IMR-90 (cell line): Measurements from ENCODE around the gene DNMT3A. TPM values are rescaled to one million over a fixed set of nuclear protein-coding genes. Genes with fewer than 3 reads are reported as not detected.
A peak's percentile ranks its signal among the peaks of the same experiment; 100 is the strongest.

Experiments
- ATAC-seq: fragments of 200-7000 bp; cut with Tn5 transposase; 2 replicates; pipeline ENCODE4 v1.9.1; 2020; ENCODE audit warnings: low read depth, mild to moderate bottlenecking, moderate library complexity
- BruUV-seq: library from RNA; stranded (reverse); fragments of 400-500 nt; replicated peaks from 2 replicates; lab custom pipeline; 2021; lab: Mats Ljungman, UMichigan
- CTCF ChIA-PET: fragments of 300-600 bp; formaldehyde crosslinking; extraction: SDS; loops from one replicate; lab custom pipeline; 2021; ENCODE audit warnings: antibody characterized with exemption; lab: Yijun Ruan, JAX
- POLR2A ChIA-PET: fragments of 300-600 bp; sonication (Branson Sonifier 250); formaldehyde crosslinking; loops from one replicate; lab custom pipeline; 2022; ENCODE audit warnings: antibody characterized with exemption; ENCODE audit not compliant: unreplicated experiment; lab: Charles Lee
- DNase-seq: peaks from one replicate; pipeline ENCODE4 v3.0.0; 2013
- H2AFZ ChIP-seq: replicated peaks from 2 replicates; pipeline ENCODE3; 2013; ENCODE audit warnings: low read length, mild to moderate bottlenecking; ENCODE audit not compliant: poor library complexity
- H2AK5ac ChIP-seq: 2 replicates; pipeline ENCODE4 v1.6.1; 2013; ENCODE audit warnings: low read depth, low read length, inconsistent platforms
- H2AK9ac ChIP-seq: replicated peaks from 2 replicates; pipeline ENCODE3; 2013; ENCODE audit warnings: mild to moderate bottlenecking, low read depth, low read length, moderate library complexity; ENCODE audit not compliant: poor library complexity
- H2BK120ac ChIP-seq: 2 replicates; pipeline ENCODE4 v1.6.1; 2013; ENCODE audit warnings: low read depth, low read length, inconsistent platforms
- H2BK15ac ChIP-seq: 3 replicates; pipeline ENCODE4 v1.6.1; 2013; ENCODE audit warnings: low read depth, low read length, inconsistent platforms
- H2BK20ac ChIP-seq: 2 replicates; pipeline ENCODE4 v1.6.1; 2013; ENCODE audit warnings: low read depth, mild to moderate bottlenecking, inconsistent platforms, low read length, moderate library complexity
- H2BK5ac ChIP-seq: 2 replicates; pipeline ENCODE4 v1.6.1; 2013; ENCODE audit warnings: mild to moderate bottlenecking, low read depth, low read length, inconsistent platforms; ENCODE audit not compliant: poor library complexity, severe bottlenecking
- H3K14ac ChIP-seq: replicated peaks from 2 replicates; pipeline ENCODE4 v1.6.1; 2013; ENCODE audit warnings: low read depth, low read length, inconsistent platforms
- H3K18ac ChIP-seq: 2 replicates; pipeline ENCODE4 v1.6.1; 2013; ENCODE audit warnings: low read depth, low read length, control low read depth
- H3K23ac ChIP-seq: 2 replicates; pipeline ENCODE4 v1.6.1; 2013; ENCODE audit warnings: low read depth, low read length, inconsistent platforms
- H3K27ac ChIP-seq: 2 replicates; pipeline ENCODE4 v1.5.1; 2013; ENCODE audit warnings: mild to moderate bottlenecking, control low read depth, low read length; ENCODE audit not compliant: insufficient read depth
- H3K27me3 ChIP-seq: 2 replicates; pipeline ENCODE4 v1.6.1; 2013; ENCODE audit warnings: low read length; ENCODE audit not compliant: control insufficient read depth, insufficient read depth
- H3K36me3 ChIP-seq: 2 replicates; pipeline ENCODE4 v1.6.1; 2013; ENCODE audit warnings: low read length, mixed read lengths; ENCODE audit not compliant: control insufficient read depth, insufficient read depth
- H3K4ac ChIP-seq: 2 replicates; pipeline ENCODE4 v1.6.1; 2013; ENCODE audit warnings: low read depth, low read length, inconsistent platforms
- H3K4me1 ChIP-seq: 2 replicates; pipeline ENCODE4 v1.6.1; 2013; ENCODE audit warnings: low read length, mixed read lengths; ENCODE audit not compliant: control insufficient read depth, insufficient read depth
- H3K4me2 ChIP-seq: 2 replicates; pipeline ENCODE4 v1.6.1; 2013; ENCODE audit warnings: low read depth, mild to moderate bottlenecking, control low read depth, low read length, moderate library complexity
- H3K4me3 ChIP-seq: 2 replicates; pipeline ENCODE4 v1.5.1; 2013; ENCODE audit warnings: low read depth, mild to moderate bottlenecking, control low read depth, low read length, moderate library complexity; ENCODE audit not compliant: insufficient read depth
- H3K56ac ChIP-seq: 2 replicates; pipeline ENCODE4 v1.6.1; 2013; ENCODE audit warnings: low read length, inconsistent platforms; ENCODE audit not compliant: insufficient read depth; ENCODE audit errors: extremely low read depth
- H3K79me1 ChIP-seq, 2 experiments: 2 replicates each; pipeline ENCODE4 v1.6.1; 2013; ENCODE audit warnings: low read length in 2 of 2, inconsistent platforms in 1 of 2, low read depth in 1 of 2
- H3K9ac ChIP-seq: 2 replicates; pipeline ENCODE4 v1.6.1; 2013; ENCODE audit warnings: low read depth, low read length, control low read depth
- H3K9me1 ChIP-seq: 2 replicates; pipeline ENCODE4 v1.6.1; 2013; ENCODE audit warnings: low read length, inconsistent platforms; ENCODE audit not compliant: insufficient read depth
- H3K9me3 ChIP-seq: 2 replicates; pipeline ENCODE4 v1.6.1; 2013; ENCODE audit warnings: low read length; ENCODE audit not compliant: control insufficient read depth, insufficient read depth
- H4K20me1 ChIP-seq: 2 replicates; pipeline ENCODE4 v1.6.1; 2013; ENCODE audit warnings: low read length, inconsistent platforms; ENCODE audit not compliant: insufficient read depth
- H4K5ac ChIP-seq: 2 replicates; pipeline ENCODE4 v1.6.1; 2013; ENCODE audit warnings: mild to moderate bottlenecking, low read depth, low read length, control low read depth
- H4K8ac ChIP-seq, 2 experiments: 2 replicates each; pipeline ENCODE4 v1.6.1; 2013; ENCODE audit warnings: low read depth in 2 of 2, low read length in 2 of 2, control low read depth in 1 of 2, inconsistent platforms in 1 of 2
- H4K91ac ChIP-seq: 2 replicates; pipeline ENCODE4 v1.6.1; 2013; ENCODE audit warnings: low read depth, low read length, inconsistent platforms; ENCODE audit not compliant: insufficient read depth
- CEBPB ChIP-seq: IDR thresholded peaks from 2 replicates; pipeline ENCODE4 v1.6.1; 2012; ENCODE audit warnings: low read depth, low read length, improper control_type of control experiment
- CHD1 ChIP-seq: IDR thresholded peaks from 2 replicates; pipeline ENCODE4 v1.6.1; 2012; ENCODE audit warnings: low read depth, low read length, improper control_type of control experiment
- MAFK ChIP-seq: IDR thresholded peaks from 2 replicates; pipeline ENCODE4 v1.6.1; 2012; ENCODE audit warnings: low read depth, low read length, improper control_type of control experiment
- MAZ ChIP-seq: IDR thresholded peaks from 2 replicates; pipeline ENCODE4 v1.6.1; 2012; ENCODE audit warnings: low read depth, mild to moderate bottlenecking, low read length, improper control_type of control experiment, moderate library complexity, borderline replicate concordance
- MXI1 ChIP-seq: IDR thresholded peaks from 2 replicates; pipeline ENCODE4 v1.6.1; 2012; ENCODE audit warnings: low read depth, mild to moderate bottlenecking, low read length, moderate library complexity, borderline replicate concordance
- NFE2L2 ChIP-seq: fragments of 150-350 bp; IDR thresholded peaks from 2 replicates; pipeline ENCODE4 v1.6.1; 2016; ENCODE audit warnings: low read depth, mild to moderate bottlenecking, low read length
- POLR2A ChIP-seq: IDR thresholded peaks from 2 replicates; pipeline ENCODE4 v1.6.1; 2012; ENCODE audit warnings: mild to moderate bottlenecking, low read depth, low read length
- RCOR1 ChIP-seq: IDR thresholded peaks from 2 replicates; pipeline ENCODE4 v1.6.1; 2012; ENCODE audit warnings: mild to moderate bottlenecking, low read length, improper control_type of control experiment; ENCODE audit not compliant: insufficient replicate concordance
- RFX5 ChIP-seq: IDR thresholded peaks from 2 replicates; pipeline ENCODE4 v1.8.0; 2012; ENCODE audit warnings: low read depth, mild to moderate bottlenecking, low read length, moderate library complexity
- SMC3 ChIP-seq: fragments of 150-350 bp; IDR thresholded peaks from 2 replicates; pipeline ENCODE4 v1.6.1; 2016; ENCODE audit warnings: low read depth, mild to moderate bottlenecking, antibody characterized with exemption, low read length, moderate library complexity
- WGBS, 2 experiments: methylation state at CpG; one replicate each; pipeline versions ENCODE4 v1.1.5 to v1.1.7; 2013; ENCODE audit warnings: missing lambda C conversion rate in 2 of 2; ENCODE audit not compliant: insufficient read length in 1 of 2; ENCODE audit errors: extremely low coverage in 2 of 2; 5-methylcytosine and 5-hydroxymethylcytosine counted together
- dilution Hi-C: fragments of 300-500 bp; cut with HindIII; formaldehyde crosslinking; loops from one replicate; pipeline ENCODE4 v1.14.3; 2018; ENCODE audit warnings: low sequenced_read_pairs; ENCODE audit not compliant: unreplicated experiment
- in situ Hi-C: fragments of 300-500 bp; cut with MboI; formaldehyde crosslinking; loops from 3 replicates; pipeline ENCODE4 v1.14.3; 2019; ENCODE audit warnings: low sequenced_read_pairs, inconsistent platforms, mixed read lengths
- intact Hi-C: fragments of 100-400 bp; cut with micrococcal nuclease; formaldehyde crosslinking; loops from 2 replicates; pipeline ENCODE4 v1.10.0; 2022
- polyA plus RNA-seq, 3 experiments: library from polyadenylated mRNA; depleted of rRNA; stranded (reverse); fragments of >200 nt; gene quantifications; 2 replicates each; pipeline ENCODE4 v1.2.3, GENCODE V29; 2012; ENCODE audit warnings: low replicate concordance in 1 of 3
- total RNA-seq: library from RNA; depleted of rRNA; stranded (reverse); fragments of >200 nt; gene quantifications from 2 replicates; pipeline ENCODE4 v1.2.3, GENCODE V29; 2012
- TF ChIP-seq, protein P1 (sequence below): fragments of 150-350 bp; IDR thresholded peaks from 2 replicates; pipeline ENCODE4 v1.6.1; 2016; ENCODE audit warnings: low read depth, mild to moderate bottlenecking, low read length, moderate library complexity, borderline replicate concordance
- TF ChIP-seq, protein P2 (sequence below): conservative IDR thresholded peaks from 2 replicates; pipeline ENCODE4 v1.5.1; 2012; ENCODE audit warnings: mild to moderate bottlenecking, low read depth, low read length, improper control_type of control experiment
- TF ChIP-seq, protein P3 (sequence below): fragments of 150-350 bp; IDR thresholded peaks from 2 replicates; pipeline ENCODE4 v1.6.1; 2017; ENCODE audit warnings: mild to moderate bottlenecking, antibody characterized with exemption, low read length, low read depth

Gene DNMT3A
- total and polyA plus RNA-seq, 2 of the 4 experiments (the other 2 are of a cell fraction) = 4.4 to 9.7 TPM

DNA sequence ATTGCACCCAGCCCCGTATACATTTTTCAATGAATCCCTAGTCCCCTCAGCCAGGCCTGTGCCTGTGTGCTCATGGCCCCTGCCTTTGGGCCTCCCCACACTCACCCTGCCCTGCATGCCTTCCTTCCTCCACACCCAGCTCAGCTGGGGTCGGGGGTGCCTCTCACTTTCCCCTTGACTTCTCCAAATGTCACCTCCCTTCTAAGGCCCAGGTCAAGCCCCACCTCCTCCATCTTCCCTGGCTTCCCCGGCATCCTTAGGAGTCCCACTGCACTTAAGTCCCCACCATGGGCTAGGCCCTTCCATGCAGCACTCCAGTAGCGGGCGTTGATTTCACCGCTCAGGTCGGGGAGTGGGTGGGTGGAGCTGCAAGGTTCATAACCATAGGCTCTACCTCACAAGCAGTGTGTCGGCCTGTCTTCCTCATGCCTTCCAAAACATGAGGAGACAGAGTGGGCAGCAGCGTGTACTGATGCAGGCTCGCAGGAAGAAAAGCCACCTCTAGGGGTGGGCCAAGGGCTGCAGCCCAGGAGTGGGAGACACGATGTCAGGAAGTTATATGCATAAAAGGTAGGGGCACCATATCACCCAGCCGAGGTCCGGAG lies 47.7 kb downstream of the DNMT3A start (continued):
- TF ChIP-seq NFE2L2 = no peak
- TF ChIP-seq MAFK = no peak
- no peak for TF ChIP-seq CHD1
- no peak for TF ChIP-seq RFX5
- no peak for TF ChIP-seq CEBPB
- TF ChIP-seq MXI1 = no peak

DNA sequence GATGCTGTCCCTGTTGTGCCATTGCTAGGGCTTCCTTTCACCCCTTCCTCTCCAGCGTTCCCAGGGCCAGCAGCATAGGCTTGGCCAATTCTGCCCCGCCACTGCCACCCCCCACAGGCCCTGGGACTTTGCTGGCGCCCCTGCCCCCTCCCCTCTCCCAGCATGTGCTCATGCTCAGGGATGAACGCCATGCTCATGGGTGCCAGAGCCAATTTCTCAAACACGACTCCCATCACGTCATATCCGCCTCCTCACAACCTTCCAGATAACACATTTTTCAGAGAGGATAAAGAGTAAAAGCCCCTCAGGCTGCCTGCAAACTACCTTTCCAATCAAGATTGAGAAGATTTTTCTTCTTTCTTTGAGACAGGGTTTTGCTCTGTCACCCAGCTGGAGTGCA lies 48.6 kb downstream of the DNMT3A start:
- Histone ChIP-seq H3K18ac (no peak overlapping the region), H3K27me3 (no peaks in the 10 kb centered on the region), H2BK20ac (no peak overlapping the region), H2BK5ac (no peak overlapping the region), H2BK15ac (no peak overlapping the region), H3K4ac (no peak overlapping the region), H3K9me3 (no peaks in the 10 kb centered on the region), H2AFZ (no peak overlapping the region), H4K5ac (no peak overlapping the region), H2AK5ac (no peak overlapping the region), H3K9me1 (no peaks in the 10 kb centered on the region), H3K79me1 (no peaks in the 10 kb centered on the region), H3K4me2 (no peak overlapping the region), H3K23ac (no peak overlapping the region), H3K4me1 (peaks cover 6% of the 10 kb centered on the region), H3K4me3 (no peak overlapping the region), H2BK120ac (no peak overlapping the region), H3K9ac (no peak overlapping the region), H2AK9ac (no peak overlapping the region), H3K56ac (no peak overlapping the region), H3K36me3 (peaks cover 4% of the 10 kb centered on the region; the same call in 1 of the 2 replicates), H3K14ac (no peak overlapping the region), H4K8ac (no peak overlapping the region), H3K27ac (no peak overlapping the region), H4K91ac (no peak overlapping the region), H4K20me1 (no peaks in the 10 kb centered on the region)
- dilution Hi-C loops (no loop called here), intact Hi-C loops (no loop called here), in situ Hi-C loops (no loop called here)
- ChIA-PET CTCF (interaction anchor here (0.6 kb wide), 1 partner anchor 8 kb away, joined by 3 read pairs; no protein-coding TSS in a partner anchor), POLR2A (no interaction called here)
- ATAC-seq = no peak
- no TSS peak for BruUV-seq
- peak; percentile 22 for DNase-seq
- WGBS, 2 experiments = 82% methylated on average over 2 of the region's 7 CpGs; no CpG with 5 or more reads in 1 of the 2 experiments
- no peak for TF ChIP-seq MAFK
- no peak for TF ChIP-seq CHD1
- TF ChIP-seq NFE2L2 = no peak
- TF ChIP-seq, protein P1, sequence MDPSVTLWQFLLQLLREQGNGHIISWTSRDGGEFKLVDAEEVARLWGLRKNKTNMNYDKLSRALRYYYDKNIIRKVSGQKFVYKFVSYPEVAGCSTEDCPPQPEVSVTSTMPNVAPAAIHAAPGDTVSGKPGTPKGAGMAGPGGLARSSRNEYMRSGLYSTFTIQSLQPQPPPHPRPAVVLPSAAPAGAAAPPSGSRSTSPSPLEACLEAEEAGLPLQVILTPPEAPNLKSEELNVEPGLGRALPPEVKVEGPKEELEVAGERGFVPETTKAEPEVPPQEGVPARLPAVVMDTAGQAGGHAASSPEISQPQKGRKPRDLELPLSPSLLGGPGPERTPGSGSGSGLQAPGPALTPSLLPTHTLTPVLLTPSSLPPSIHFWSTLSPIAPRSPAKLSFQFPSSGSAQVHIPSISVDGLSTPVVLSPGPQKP = no peak
- TF ChIP-seq RFX5 = no peak
- TF ChIP-seq RCOR1 = no peak
- no peak for TF ChIP-seq SMC3
- TF ChIP-seq MAZ = no peak
- TF ChIP-seq, protein P2, sequence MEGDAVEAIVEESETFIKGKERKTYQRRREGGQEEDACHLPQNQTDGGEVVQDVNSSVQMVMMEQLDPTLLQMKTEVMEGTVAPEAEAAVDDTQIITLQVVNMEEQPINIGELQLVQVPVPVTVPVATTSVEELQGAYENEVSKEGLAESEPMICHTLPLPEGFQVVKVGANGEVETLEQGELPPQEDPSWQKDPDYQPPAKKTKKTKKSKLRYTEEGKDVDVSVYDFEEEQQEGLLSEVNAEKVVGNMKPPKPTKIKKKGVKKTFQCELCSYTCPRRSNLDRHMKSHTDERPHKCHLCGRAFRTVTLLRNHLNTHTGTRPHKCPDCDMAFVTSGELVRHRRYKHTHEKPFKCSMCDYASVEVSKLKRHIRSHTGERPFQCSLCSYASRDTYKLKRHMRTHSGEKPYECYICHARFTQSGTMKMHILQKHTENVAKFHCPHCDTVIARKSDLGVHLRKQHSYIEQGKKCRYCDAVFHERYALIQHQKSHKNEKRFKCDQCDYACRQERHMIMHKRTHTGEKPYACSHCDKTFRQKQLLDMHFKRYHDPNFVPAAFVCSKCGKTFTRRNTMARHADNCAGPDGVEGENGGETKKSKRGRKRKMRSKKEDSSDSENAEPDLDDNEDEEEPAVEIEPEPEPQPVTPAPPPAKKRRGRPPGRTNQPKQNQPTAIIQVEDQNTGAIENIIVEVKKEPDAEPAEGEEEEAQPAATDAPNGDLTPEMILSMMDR = no peak
- TF ChIP-seq MXI1 = no peak
- no peak for TF ChIP-seq POLR2A
- TF ChIP-seq, protein P3, sequence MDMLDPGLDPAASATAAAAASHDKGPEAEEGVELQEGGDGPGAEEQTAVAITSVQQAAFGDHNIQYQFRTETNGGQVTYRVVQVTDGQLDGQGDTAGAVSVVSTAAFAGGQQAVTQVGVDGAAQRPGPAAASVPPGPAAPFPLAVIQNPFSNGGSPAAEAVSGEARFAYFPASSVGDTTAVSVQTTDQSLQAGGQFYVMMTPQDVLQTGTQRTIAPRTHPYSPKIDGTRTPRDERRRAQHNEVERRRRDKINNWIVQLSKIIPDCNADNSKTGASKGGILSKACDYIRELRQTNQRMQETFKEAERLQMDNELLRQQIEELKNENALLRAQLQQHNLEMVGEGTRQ = no peak
